GM12891 (cell line): Measurements from ENCODE around the gene ELOVL2.

Experiments
- PAX5 ChIP-seq: IDR thresholded peaks from 2 replicates; pipeline ENCODE4 v1.6.1; 2011; ENCODE audit warnings: low read length, moderate library complexity, mild to moderate bottlenecking; ENCODE audit not compliant: insufficient read depth, severe bottlenecking
- POLR2A ChIP-seq: IDR thresholded peaks from 2 replicates; pipeline ENCODE4 v1.6.1; 2011; ENCODE audit warnings: low read depth, low read length, control low read depth
- POLR2AphosphoS5 ChIP-seq: IDR thresholded peaks from 2 replicates; pipeline ENCODE4 v1.6.1; 2011; ENCODE audit warnings: low read depth, low read length, control low read depth
- POU2F2 ChIP-seq: IDR thresholded peaks from 2 replicates; pipeline ENCODE4 v1.6.1; 2011; ENCODE audit warnings: low read depth, mild to moderate bottlenecking, control low read depth, low read length, moderate library complexity
- TAF1 ChIP-seq: IDR thresholded peaks from 2 replicates; pipeline ENCODE4 v1.6.1; 2011; ENCODE audit warnings: low read depth, low read length, control low read depth

- TF ChIP-seq POLR2A (no peak), TAF1 (no peak), POLR2AphosphoS5 (no peak), PAX5 (no peak), POU2F2 (no peak)
Measured at GRCh38 chr6:10970731-10971130, 73.4 kb downstream of the ELOVL2 start.
